ENCODE measurements around the gene GPR45. TPM values are rescaled to one million over a fixed set of nuclear protein-coding genes. Genes with fewer than 3 reads are reported as not detected.

The GPR45 gene
- polyA plus RNA-seq, 1 donor from 2014 or later = 4.1 TPM

DNA sequence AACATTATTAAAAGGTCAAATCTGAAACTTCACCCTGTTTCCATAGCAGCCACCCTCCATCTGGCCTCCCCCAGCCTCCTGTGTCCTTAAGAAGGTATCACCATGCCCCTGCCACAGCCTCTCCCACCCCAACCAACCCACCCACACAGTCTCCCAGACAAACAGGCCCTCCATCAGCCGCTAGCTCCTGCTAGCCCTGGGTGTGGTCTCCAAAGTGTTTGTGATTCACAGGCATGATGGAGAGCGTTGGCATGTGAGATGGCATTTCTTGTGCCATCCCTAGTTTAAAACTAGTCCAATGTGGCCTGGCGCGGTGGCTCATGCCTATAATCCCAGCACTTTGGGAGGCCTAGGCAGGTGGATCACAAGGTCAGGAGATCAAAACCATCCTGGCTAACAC is 44.9 kb upstream of the GPR45 start:
- Histone ChIP-seq H4K20me1 (ENCODE audit: insufficient read depth) (no peaks in the 10 kb centered on the region), H3K36me3 (ENCODE audit: insufficient read depth, low read length) (no peaks in the 10 kb centered on the region), H3K9ac (ENCODE audit: low read length) (no peak overlapping the region), H3K27me3 (ENCODE audit: insufficient read depth, low read depth, low read length) (no peaks in the 10 kb centered on the region), H3K27ac (ENCODE audit: low read length) (no peak overlapping the region), H3K9me3 (ENCODE audit: low read length) (no peaks in the 10 kb centered on the region), H3F3A (ENCODE audit: insufficient read depth, low read length, poor library complexity, severe bottlenecking) (peaks cover 7% of the 10 kb centered on the region), H3K4me2 (ENCODE audit: low read length) (no peak overlapping the region), H3K4me3 (ENCODE audit: low read length) (no peak overlapping the region), H2AFZ (ENCODE audit: low read depth, low read length) (no peak overlapping the region), H3K9me2 (ENCODE audit: insufficient read depth, low read length) (no peaks in the 10 kb centered on the region), H3K79me2 (replicated peaks; ENCODE audit: insufficient read depth, low read length) (no peaks in the 10 kb centered on the region)
- no peak for TF ChIP-seq MXI1 (conservative IDR thresholded peaks at IDR 0.05; ENCODE audit: poor library complexity, severe bottlenecking)
- no peak for TF ChIP-seq TAF1 (IDR thresholded peaks at IDR 0.05; ENCODE audit: low read depth)
- no peak for TF ChIP-seq RAD21 (conservative IDR thresholded peaks at IDR 0.05)
- TF ChIP-seq EP300 (conservative IDR thresholded peaks at IDR 0.05; ENCODE audit: poor library complexity, severe bottlenecking) = no peak
- TF ChIP-seq, protein P1, sequence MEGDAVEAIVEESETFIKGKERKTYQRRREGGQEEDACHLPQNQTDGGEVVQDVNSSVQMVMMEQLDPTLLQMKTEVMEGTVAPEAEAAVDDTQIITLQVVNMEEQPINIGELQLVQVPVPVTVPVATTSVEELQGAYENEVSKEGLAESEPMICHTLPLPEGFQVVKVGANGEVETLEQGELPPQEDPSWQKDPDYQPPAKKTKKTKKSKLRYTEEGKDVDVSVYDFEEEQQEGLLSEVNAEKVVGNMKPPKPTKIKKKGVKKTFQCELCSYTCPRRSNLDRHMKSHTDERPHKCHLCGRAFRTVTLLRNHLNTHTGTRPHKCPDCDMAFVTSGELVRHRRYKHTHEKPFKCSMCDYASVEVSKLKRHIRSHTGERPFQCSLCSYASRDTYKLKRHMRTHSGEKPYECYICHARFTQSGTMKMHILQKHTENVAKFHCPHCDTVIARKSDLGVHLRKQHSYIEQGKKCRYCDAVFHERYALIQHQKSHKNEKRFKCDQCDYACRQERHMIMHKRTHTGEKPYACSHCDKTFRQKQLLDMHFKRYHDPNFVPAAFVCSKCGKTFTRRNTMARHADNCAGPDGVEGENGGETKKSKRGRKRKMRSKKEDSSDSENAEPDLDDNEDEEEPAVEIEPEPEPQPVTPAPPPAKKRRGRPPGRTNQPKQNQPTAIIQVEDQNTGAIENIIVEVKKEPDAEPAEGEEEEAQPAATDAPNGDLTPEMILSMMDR (IDR thresholded peaks at IDR 0.05; ENCODE audit: poor library complexity, severe bottlenecking) = no peak
- no peak for TF ChIP-seq EZH2 (IDR thresholded peaks at IDR 0.05; ENCODE audit: borderline replicate concordance, insufficient read depth, low read length, poor library complexity, severe bottlenecking)
- TF ChIP-seq, protein P2, sequence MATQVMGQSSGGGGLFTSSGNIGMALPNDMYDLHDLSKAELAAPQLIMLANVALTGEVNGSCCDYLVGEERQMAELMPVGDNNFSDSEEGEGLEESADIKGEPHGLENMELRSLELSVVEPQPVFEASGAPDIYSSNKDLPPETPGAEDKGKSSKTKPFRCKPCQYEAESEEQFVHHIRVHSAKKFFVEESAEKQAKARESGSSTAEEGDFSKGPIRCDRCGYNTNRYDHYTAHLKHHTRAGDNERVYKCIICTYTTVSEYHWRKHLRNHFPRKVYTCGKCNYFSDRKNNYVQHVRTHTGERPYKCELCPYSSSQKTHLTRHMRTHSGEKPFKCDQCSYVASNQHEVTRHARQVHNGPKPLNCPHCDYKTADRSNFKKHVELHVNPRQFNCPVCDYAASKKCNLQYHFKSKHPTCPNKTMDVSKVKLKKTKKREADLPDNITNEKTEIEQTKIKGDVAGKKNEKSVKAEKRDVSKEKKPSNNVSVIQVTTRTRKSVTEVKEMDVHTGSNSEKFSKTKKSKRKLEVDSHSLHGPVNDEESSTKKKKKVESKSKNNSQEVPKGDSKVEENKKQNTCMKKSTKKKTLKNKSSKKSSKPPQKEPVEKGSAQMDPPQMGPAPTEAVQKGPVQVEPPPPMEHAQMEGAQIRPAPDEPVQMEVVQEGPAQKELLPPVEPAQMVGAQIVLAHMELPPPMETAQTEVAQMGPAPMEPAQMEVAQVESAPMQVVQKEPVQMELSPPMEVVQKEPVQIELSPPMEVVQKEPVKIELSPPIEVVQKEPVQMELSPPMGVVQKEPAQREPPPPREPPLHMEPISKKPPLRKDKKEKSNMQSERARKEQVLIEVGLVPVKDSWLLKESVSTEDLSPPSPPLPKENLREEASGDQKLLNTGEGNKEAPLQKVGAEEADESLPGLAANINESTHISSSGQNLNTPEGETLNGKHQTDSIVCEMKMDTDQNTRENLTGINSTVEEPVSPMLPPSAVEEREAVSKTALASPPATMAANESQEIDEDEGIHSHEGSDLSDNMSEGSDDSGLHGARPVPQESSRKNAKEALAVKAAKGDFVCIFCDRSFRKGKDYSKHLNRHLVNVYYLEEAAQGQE (IDR thresholded peaks at IDR 0.05; ENCODE audit: borderline replicate concordance) = no peak

DNA sequence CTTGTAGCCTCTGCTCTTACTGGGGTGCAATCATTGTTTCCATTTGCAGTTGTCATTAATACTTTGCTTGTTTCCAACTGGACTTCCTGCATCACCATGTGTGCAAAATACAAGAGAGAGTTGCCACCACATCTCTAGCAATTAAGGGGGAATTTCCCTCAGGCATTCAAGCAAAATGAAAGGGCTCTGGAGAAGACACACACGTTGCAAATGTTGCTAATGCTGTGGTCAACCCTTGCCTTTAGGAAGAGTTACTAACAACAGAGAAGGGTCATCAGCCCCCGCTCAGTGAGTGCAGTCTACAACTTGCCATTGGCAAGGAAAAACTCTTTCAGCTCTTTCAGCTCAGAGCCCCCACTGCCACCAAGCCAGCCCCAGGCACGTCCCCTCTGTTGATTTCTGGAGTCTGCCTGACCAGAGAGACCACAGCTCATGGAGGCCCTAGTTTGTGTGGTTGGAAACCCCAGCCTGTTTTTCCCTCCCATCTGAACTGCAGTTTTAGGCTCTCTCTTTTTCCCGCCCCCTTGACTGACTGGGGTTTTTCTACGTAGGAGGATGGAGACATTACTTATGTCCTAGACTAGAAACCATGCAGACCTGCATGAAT is 25.9 kb upstream of the GPR45 start:
- Histone ChIP-seq H2AFZ (ENCODE audit: low read depth, low read length) (no peak overlapping the region), H3K27me3 (ENCODE audit: insufficient read depth, low read depth, low read length) (no peaks in the 10 kb centered on the region), H3F3A (ENCODE audit: insufficient read depth, low read length, poor library complexity, severe bottlenecking) (no peaks in the 10 kb centered on the region), H3K9ac (ENCODE audit: low read length) (no peak overlapping the region), H3K27ac (ENCODE audit: low read length) (no peak overlapping the region), H3K4me3 (ENCODE audit: low read length) (no peak overlapping the region), H3K9me3 (ENCODE audit: low read length) (no peaks in the 10 kb centered on the region), H3K9me2 (ENCODE audit: insufficient read depth, low read length) (no peaks in the 10 kb centered on the region), H3K36me3 (ENCODE audit: insufficient read depth, low read length) (no peaks in the 10 kb centered on the region), H3K79me2 (replicated peaks; ENCODE audit: insufficient read depth, low read length) (no peaks in the 10 kb centered on the region), H3K4me2 (ENCODE audit: low read length) (no peak overlapping the region), H4K20me1 (ENCODE audit: insufficient read depth) (no peaks in the 10 kb centered on the region)
- TF ChIP-seq MXI1 (conservative IDR thresholded peaks at IDR 0.05; ENCODE audit: poor library complexity, severe bottlenecking) (no peak), RAD21 (conservative IDR thresholded peaks at IDR 0.05) (no peak), EZH2 (IDR thresholded peaks at IDR 0.05; ENCODE audit: borderline replicate concordance, insufficient read depth, low read length, poor library complexity, severe bottlenecking) (no peak), SMC3 (conservative IDR thresholded peaks at IDR 0.05; ENCODE audit: poor library complexity) (no peak), EP300 (conservative IDR thresholded peaks at IDR 0.05; ENCODE audit: poor library complexity, severe bottlenecking) (no peak), POLR2AphosphoS5 (IDR thresholded peaks at IDR 0.05) (no peak), TAF1 (IDR thresholded peaks at IDR 0.05; ENCODE audit: low read depth) (no peak)
- TF ChIP-seq, protein P2 (IDR thresholded peaks at IDR 0.05; ENCODE audit: borderline replicate concordance) = no peak
- TF ChIP-seq, protein P1 (IDR thresholded peaks at IDR 0.05; ENCODE audit: poor library complexity, severe bottlenecking) = no peak
